ENCODE results near the gene DENND1A.
A peak's percentile ranks its signal among the peaks of the same experiment; 100 is the strongest.

The DENND1A gene

GRCh38 chr9:123346026-123346425, 583.9 kb downstream of the DENND1A start:
- H3K27me3 Mint-ChIP-seq (ENCODE audit: low read depth, poor library complexity) = peaks cover 6% of the 10 kb centered on the region
- H3K36me3 Mint-ChIP-seq (ENCODE audit: low read depth) = no peaks in the 10 kb centered on the region
- no peak overlapping the region for H3K27ac Mint-ChIP-seq
- H3K4me1 Mint-ChIP-seq = peaks cover 29% of the 10 kb centered on the region
- DNase-seq = no peak
- no peaks in the 10 kb centered on the region for H3K9me3 Mint-ChIP-seq
- no peak overlapping the region for H3K4me3 Mint-ChIP-seq
- TF ChIP-seq CTCF (IDR thresholded peaks at IDR 0.05) = no peak

- Mint-ChIP-seq H3K4me3 (no peak overlapping the region), H3K36me3 (ENCODE audit: low read depth) (no peaks in the 10 kb centered on the region), H3K9me3 (no peaks in the 10 kb centered on the region), H3K27me3 (ENCODE audit: low read depth, poor library complexity) (peaks cover 1% of the 10 kb centered on the region), H3K4me1 (peaks cover 33% of the 10 kb centered on the region), H3K27ac (peak overlapping the region; percentile 82)
- TF ChIP-seq CTCF (IDR thresholded peaks at IDR 0.05) = no peak
- DNase-seq = no peak
Measured at GRCh38 chr9:123345567-123345955, 584.4 kb downstream of the DENND1A start.

DNA sequence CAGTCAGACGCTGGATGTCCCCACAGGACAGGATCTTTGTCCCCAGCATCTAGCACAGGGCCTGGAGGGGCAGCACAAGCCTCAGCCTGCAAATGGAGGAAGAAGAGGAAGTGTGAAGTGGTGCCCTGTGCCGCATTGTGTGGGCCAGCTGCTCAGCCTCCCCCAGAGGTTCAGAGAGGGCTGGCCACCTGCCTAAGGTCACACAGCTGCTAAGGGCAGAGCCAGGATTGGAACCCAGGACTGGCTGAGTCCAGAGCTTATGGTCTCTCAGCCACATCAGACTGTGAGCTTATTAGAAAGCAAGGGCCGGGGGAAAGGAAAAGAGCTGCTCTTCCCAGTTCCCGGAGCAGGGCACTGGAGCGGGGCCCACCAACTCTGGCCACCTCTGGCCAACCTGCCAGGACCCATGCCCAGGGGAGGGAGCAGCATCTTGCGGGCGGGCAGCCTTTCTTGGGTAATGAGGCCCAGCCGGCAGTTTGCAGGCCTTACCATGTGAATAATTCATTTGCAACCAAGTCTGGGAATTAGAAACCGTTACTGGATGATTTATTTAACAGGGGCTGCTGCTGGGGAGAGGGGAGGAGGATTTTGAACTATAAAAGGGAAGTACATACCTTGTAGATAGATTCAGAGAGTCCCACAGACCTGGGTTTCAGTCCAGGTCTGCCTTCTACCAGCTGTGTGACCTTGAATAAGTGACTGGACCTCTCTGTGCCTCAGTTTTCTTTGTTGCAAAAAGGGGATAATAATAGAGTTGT, 585.6 kb downstream of the DENND1A start:
- Mint-ChIP-seq H3K36me3 (ENCODE audit: low read depth) (no peaks in the 10 kb centered on the region), H3K27me3 (ENCODE audit: low read depth, poor library complexity) (no peaks in the 10 kb centered on the region), H3K9me3 (no peaks in the 10 kb centered on the region), H3K4me3 (no peak overlapping the region), H3K27ac (no peak overlapping the region), H3K4me1 (peaks cover 45% of the 10 kb centered on the region)
- no peak for TF ChIP-seq CTCF (IDR thresholded peaks at IDR 0.05)
- DNase-seq = no peak

GRCh38 chr9:123343443-123344191, 586.3 kb downstream of the DENND1A start:
- H3K4me1 Mint-ChIP-seq = peaks cover 53% of the 10 kb centered on the region
- H3K9me3 Mint-ChIP-seq = no peaks in the 10 kb centered on the region
- H3K36me3 Mint-ChIP-seq (ENCODE audit: low read depth) = no peaks in the 10 kb centered on the region
- H3K4me3 Mint-ChIP-seq = no peak overlapping the region
- no peak overlapping the region for H3K27ac Mint-ChIP-seq
- no peaks in the 10 kb centered on the region for H3K27me3 Mint-ChIP-seq (ENCODE audit: low read depth, poor library complexity)
- no peak for TF ChIP-seq CTCF (IDR thresholded peaks at IDR 0.05)
- no peak for DNase-seq

- no peak for DNase-seq
Measured at GRCh38 chr9:123342247-123342646, 587.7 kb downstream of the DENND1A start.

More at GRCh38 chr9:123342247-123342646, 587.7 kb downstream of the DENND1A start:
- Mint-ChIP-seq H3K4me3 (no peak overlapping the region), H3K27me3 (ENCODE audit: low read depth, poor library complexity) (no peaks in the 10 kb centered on the region), H3K4me1 (peaks cover 56% of the 10 kb centered on the region), H3K36me3 (ENCODE audit: low read depth) (no peaks in the 10 kb centered on the region), H3K27ac (no peak overlapping the region), H3K9me3 (no peaks in the 10 kb centered on the region)
- no peak for TF ChIP-seq CTCF (IDR thresholded peaks at IDR 0.05)
